ENCODE data around the gene RAX. TPM values are rescaled to one million over a fixed set of nuclear protein-coding genes. Genes with fewer than 3 reads are reported as not detected.

Gene RAX
- not detected in 2 replicates for total RNA-seq

DNA sequence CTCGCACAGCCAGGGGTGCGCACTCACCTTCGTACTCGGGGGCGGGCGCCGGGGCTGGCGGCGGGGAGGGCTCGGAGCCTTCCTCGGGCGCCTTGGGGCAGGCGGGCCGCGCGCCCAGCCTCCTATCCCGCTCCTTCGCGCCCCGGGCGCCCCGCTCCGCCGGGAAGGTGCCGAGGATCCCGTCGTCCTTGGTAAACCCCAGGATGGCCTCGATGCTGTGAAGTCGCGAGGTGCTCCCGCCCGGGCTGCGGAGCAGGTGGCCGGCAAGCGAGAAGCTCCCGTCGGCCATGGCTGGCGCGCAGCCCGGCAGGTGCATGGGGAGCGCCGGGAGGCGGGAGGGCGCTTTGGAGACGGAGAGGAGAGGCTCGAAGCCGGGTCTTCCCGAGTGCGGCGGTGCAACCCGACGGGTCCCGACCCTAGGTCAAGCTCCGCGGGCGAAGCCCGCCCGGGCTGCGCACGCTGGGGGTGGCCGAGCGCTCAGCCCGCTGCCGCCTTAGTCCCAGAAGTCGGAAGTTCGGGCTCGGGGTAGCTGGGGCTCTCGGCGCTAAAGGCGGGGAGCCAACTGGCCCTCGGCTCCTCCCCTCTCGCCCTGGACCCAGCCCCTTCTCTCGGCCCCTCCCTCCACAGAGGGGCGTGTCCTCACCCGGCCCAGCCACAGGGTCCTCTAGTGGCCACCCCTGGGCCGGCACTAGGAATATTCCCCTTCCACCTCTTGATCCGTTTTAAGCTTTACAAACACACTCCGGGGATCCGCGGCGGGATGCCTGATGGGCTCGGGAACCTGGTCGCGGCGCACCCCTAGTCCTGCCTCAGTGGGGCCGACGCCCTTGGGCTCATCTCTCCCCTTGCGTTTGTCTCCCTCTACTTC is at the start of gene RAX:
Gene RAX, minus strand, starts transcription at position 564 of the 868 bp plus-strand sequence. Its CDS starts 248 bp downstream, at position 316.

DNA sequence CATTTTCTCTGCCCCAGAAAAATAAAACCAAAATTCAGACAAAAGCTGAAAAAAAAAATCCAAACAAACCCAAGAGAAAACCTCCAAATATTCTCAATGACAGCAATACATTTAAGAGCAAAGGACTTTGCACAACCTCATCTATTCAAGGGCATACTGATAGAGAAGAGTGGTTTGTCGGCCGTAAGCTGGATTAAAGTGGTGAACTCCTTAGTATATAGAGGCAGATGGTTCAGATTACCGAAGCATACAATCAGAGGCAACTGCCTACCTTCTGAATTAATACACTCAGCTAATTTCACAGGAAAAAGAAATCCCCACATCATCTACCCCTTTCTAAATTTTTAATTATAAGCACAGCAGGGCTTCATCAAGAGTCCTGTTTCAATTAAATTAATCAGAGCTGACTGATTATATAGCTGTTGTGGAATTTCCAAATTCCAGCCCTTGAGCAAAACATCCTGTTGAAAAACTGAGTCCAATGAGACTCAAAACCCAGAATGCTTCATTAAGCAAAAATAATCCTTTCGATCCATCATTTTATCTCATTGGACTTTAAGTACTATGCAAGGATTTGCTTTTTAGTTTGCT is 45.3 kb upstream of the RAX start, which contains the start of gene CPLX4:
Gene CPLX4, minus strand, starts transcription at position 190 of the 591 bp plus-strand sequence. Its CDS starts 187 bp downstream, at position 3.

DNA sequence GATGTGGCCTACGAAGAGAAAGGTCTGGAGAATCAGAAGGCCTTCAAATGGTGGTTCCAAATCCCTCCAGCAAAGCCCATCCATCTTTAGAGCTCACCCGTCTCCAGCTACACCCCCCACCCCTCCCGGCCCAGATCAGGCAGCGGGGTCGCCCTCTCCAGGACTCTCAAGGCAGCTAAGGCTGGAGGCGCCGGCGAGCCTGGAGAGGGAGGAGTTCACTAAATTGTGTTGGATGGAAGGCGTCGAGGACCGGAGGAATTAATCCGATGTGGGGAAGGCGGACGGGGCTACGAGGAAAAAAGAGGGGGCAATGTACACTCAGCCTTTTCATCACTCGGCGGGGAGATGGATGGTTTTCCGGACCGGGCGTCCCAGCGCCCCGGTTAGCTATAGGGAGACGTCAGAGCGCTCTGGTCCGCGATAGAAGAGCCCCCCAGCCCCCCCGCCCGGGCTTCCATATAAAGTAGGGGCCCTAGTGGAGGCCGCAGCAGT is 53.5 kb downstream of the RAX start, which contains the start of gene GRP:
Gene GRP, plus strand, starts transcription at position 487 of the 492 bp plus-strand sequence. CDS start 108 bp downstream, outside the sequence.

Other genes starting within 250 kb of the RAX start
- gene SEC11C, start 133.6 kb downstream of the RAX start, total RNA-seq, result 18.6 and 20.1 TPM in 2 replicates
- not detected in 2 replicates for gene GRP, start 53.3 kb downstream of the RAX start, total RNA-seq
- not detected in 2 replicates for gene CPLX4, start 45.2 kb upstream of the RAX start, total RNA-seq
- gene LMAN1, start 85.8 kb upstream of the RAX start, total RNA-seq, result 59.9 and 99.2 TPM in 2 replicates